GM21367 (cell line): ENCODE data around the gene KLLN.
A peak's percentile ranks its signal among the peaks of the same experiment; 100 is the strongest.
"Not testable (repeated sequence)": the region's sequence is repeated elsewhere in the genome, so short reads cannot be mapped to it uniquely, and the experiment has no call there.

ENCODE experiments used
- ATAC-seq: cut with Tn5 transposase; IDR thresholded peaks from one replicate; pipeline ENCODE4 v1.9.1; 2021; ENCODE audit not compliant: unreplicated experiment

The KLLN gene

GRCh38 chr10:87867453-87867852 lies 4.1 kb upstream of the KLLN start:
- ATAC-seq: no peak

- ATAC-seq: no peak
Measured at GRCh38 chr10:87866412-87866974, 3.2 kb upstream of the KLLN start.

GRCh38 chr10:87865241-87865881 lies 2.0 kb upstream of the KLLN start:
- ATAC-seq: no peak

GRCh38 chr10:87864496-87865059 lies 1.2 kb upstream of the KLLN start:
- no peak for ATAC-seq

DNA sequence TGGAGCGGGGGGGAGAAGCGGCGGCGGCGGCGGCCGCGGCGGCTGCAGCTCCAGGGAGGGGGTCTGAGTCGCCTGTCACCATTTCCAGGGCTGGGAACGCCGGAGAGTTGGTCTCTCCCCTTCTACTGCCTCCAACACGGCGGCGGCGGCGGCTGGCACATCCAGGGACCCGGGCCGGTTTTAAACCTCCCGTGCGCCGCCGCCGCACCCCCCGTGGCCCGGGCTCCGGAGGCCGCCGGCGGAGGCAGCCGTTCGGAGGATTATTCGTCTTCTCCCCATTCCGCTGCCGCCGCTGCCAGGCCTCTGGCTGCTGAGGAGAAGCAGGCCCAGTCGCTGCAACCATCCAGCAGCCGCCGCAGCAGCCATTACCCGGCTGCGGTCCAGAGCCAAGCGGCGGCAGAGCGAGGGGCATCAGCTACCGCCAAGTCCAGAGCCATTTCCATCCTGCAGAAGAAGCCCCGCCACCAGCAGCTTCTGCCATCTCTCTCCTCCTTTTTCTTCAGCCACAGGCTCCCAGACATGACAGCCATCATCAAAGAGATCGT lies 690 bp upstream of the KLLN start:
- not testable (repeated sequence) for ATAC-seq

DNA sequence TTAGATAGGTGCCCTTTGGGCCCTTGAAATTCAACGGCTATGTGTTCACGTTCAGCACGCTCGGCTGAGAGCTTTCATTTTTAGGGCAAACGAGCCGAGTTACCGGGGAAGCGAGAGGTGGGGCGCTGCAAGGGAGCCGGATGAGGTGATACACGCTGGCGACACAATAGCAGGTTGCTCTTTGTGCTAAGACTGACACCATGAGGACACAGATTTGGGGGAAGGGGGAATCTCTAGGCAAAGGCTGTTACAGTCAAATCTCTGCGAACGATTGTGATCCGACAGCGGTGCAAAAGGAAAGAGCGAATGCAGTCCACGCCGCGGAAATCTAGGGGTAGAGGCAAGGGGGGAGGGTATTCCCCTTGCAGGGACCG lies 667 bp downstream of the KLLN start:
- ATAC-seq: peak; percentile 0

GRCh38 chr10:87861953-87862678 lies 1.2 kb downstream of the KLLN start:
- peak; percentile 42 for ATAC-seq

GRCh38 chr10:87861566-87861952 lies 1.8 kb downstream of the KLLN start:
- ATAC-seq: peak; percentile 9

DNA sequence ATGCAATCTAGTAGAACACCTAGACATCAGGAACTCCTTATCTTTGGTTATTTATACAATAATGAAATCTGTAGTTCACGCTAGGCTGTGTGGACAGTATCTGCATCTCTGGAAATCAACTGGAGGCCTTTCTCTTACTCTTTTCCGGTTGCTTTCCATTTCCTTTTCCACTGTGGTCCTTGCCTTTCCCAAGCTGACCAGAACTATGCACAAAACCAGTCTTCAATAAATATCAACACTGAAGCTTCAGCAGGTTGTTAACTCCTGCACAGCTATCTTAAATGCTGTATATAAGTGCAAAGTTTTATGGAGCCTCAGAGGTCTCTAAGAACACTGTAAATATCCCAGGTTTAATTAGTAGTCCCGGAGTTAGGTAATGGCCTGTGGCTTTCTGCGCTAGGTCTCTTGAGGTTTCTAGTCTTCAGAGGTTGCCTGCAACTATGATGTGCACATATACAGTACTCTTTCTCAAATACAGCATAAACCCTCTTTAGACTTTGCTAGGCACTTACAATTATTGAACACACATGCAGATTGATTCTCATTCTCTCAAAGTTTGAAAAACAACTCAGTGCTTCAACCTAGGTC lies 2.4 kb downstream of the KLLN start:
- ATAC-seq: no peak

DNA sequence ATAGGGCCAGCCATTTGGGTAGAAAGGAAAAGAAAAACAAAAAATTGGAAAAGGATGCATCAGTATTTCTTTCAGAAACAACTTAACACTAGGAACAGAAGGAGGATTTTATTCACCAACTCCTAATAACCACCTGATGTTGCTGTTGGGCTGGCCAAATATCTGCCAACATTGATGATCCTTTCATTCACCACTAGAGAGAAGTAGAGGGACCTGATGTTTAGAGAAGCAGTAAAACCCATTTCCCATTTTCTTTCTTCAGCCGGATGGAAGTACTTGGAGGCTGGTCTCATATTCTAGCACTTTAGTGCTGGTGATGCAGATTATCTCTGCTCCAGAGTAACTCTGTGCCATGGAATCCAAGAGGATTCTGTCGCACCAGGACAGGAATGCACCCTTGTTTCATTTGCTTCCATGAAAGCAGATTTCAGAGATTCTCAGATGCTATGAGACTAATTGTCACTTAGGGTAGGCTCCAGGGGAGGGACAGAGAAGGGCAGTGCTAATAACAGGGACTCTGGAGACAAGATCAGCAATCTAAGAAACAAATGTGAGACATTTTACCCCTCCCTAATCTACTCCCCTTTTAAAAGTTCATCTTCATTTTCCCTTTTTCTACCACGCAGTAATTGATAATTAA lies 3.1 kb downstream of the KLLN start:
- ATAC-seq: no peak

- ATAC-seq: not testable (repeated sequence)
Measured at GRCh38 chr10:87855665-87856064, 7.7 kb downstream of the KLLN start.

- not testable (repeated sequence) for ATAC-seq
Measured at GRCh38 chr10:87855247-87855646, 8.1 kb downstream of the KLLN start.

DNA sequence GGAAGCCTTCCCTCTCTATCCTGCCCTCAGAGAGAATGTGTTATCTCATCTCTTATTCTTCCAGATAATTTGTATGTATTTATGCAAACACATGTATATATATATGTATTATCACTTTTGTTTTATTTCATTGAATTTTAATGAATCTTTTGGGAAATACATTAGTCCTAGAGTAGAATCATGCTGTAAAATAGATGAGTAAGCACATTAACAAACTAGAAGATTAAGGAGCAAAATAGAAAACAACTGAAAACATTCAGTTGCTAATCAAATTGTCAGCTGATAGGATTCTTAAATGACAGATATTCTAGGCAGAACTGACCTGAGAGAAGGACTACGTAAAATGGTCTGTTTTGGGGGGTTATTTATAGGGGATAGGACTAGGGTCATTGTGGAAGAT lies 11.2 kb downstream of the KLLN start:
- no peak for ATAC-seq

- peak; percentile 65 for ATAC-seq
Measured at GRCh38 chr10:87850742-87851205, 12.6 kb downstream of the KLLN start.

DNA sequence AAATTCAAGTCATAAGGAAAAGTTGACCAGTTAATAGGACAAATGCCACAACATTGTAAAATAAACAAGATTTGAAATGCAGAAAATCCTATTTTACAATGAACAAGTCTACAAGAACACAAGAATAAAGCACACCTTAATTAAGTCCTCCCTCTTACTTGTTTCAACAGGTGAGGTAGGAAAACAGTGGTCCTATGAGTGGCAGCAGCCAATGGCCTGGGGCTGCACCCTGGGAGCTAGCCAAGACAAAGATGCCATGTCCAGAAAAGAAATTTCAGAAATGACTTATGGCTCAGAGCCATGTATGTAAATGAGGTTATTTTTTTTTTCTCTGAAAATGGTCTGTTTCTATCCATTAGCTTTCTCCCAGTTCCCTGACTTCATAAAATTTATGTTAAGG lies 14.3 kb downstream of the KLLN start:
- no peak for ATAC-seq

DNA sequence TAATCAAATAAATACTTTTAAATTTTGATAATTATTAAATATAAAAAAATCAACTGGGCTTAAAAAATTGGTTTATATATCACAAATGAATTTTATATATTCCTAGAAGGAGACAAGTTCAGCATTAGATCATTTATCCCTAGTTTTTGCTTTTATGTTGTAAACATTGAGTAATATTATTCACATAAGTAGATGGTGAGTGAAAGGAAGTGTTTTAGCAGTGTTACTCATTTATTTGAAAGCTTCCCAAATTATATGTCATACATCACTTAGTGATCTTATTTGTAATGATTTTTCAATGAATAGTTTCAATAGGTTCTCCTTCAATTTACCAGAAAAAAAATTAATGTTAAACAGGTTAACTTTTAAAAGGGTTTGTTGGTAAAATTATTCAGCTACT lies 15.8 kb downstream of the KLLN start:
- no peak for ATAC-seq

DNA sequence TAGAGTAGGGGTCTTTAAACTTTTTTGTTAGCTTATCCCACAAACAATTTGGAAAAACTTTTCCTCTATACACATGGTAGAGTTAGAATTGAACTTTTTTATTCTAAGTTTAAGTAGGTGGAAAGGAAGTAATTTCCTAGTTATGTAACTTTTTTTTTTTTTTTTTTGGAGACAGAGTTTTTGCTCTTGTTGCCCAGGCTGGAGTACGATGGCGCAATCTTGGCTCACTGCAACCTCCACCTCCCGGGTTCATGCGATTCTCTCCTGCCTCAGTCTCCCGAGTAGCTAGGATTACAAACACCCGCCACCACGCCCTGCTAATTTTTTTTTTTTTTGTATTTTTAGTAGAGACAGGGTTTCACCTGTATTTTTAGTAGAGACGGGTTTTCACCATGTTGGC lies 16.6 kb downstream of the KLLN start:
- ATAC-seq: not testable (repeated sequence)

DNA sequence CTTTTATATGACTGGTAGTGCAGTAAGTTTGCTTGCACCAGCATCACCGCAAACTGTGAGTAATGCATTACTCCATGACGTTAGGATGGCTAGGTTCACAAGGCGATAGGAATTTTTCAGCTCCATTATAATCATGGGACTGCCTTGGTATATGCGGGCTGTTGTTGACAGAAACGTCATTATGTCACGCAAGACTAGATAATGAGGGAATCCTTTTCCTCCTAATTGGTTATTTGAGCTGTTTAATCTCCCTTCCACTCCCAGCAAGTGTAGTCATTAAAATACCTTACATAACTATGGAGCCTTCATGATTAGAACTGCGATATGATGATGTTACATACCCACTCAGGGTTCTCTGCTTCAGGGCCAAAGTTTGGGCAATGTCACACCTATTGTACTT lies 17.3 kb downstream of the KLLN start:
- ATAC-seq: no peak

- no peak for ATAC-seq
Measured at GRCh38 chr10:87845624-87845998, 17.7 kb downstream of the KLLN start.

DNA sequence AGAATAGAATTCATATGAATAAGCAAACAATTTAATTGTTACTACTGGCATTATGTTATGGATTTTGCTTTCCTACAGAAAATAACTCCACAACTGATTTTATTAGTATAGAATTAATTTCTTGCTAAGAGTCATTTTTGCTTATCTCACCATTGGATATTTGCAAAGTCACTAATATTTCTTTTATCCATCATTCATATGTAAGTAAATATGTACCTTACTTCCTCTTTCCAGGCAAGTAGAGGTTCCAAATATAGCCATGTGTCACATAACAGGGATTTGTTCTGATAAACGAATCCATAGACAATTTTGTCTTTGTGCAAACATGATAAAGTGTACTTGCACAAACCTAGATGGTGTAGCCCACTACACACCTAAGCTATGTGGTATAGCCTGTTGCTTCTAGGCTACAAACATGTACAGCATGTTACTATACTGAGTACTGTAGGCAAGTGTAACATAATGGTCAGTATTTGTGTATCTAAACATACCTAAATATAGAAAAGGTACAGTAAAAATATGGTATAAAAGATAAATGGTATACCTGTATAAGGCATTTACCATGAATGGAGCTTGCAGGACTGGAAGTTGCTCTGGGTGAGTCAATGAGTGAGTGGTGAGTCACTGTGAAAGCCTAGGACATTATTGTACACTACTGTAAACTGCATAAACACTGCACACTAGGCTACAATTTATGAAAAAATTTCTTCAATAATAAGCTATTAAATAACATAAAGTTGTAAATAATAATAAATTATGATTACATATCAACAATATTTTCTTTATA lies 18.3 kb downstream of the KLLN start:
- no peak for ATAC-seq
